ENCODE measurements around the gene APOL3.

DNA sequence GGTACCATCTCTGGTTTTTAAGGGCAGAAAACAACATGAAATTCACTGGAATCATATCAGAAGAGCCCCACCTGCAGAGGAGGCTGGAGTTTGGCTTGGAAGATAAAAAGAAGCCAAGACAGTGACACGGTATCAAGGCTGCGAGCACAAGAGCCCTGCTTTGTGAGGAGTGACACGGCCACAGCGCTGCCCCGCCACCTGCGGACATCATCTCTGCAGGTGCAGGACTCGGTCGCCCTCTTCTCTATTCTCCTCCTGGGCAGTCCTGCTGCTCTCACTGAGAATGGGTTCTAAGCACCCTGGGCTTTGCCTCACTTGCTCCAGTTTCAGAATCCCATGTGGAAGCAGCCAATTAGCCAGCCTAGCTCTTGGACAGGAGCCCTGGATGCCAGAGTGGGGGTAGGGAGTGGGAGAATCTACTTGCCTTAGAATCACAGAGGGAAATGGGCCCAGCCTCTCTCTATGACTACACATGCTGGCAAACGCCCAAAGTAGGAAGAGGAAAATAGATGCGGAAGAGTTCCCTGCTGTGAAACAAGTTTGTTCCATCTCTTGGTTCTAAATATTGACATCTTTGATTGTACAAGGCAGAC lies 24.0 kb upstream of the APOL3 start:
- TF ChIP-seq POLR2A (IDR thresholded peaks at IDR 0.05; ENCODE audit: low read length), result no peak
- TF ChIP-seq GATA1 (IDR thresholded peaks at IDR 0.05; ENCODE audit: low read depth, low read length), result no peak
